Fibroblast of gingiva (primary cell): Measurements from ENCODE around the gene DNAJC11.
"Not testable (repeated sequence)": the region's sequence is repeated elsewhere in the genome, so short reads cannot be mapped to it uniquely, and the experiment has no call there.

Source experiments
- DNase-seq: peaks from one replicate; pipeline ENCODE4 v3.0.0-alpha.2; 2011; ENCODE audit warnings: low read depth

DNAJC11 gene

GRCh38 chr1:6694121-6694713 lies 7.4 kb downstream of the DNAJC11 start:
- no peak for DNase-seq

- no peak for DNase-seq
Observed at GRCh38 chr1:6692956-6693355, 8.7 kb downstream of the DNAJC11 start.

- peak; percentile 12 for DNase-seq
Observed at GRCh38 chr1:6691507-6691906, 10.1 kb downstream of the DNAJC11 start.

- no peak for DNase-seq
Observed at GRCh38 chr1:6690186-6690585, 11.4 kb downstream of the DNAJC11 start.

- no peak for DNase-seq
Observed at GRCh38 chr1:6688757-6689156, 12.9 kb downstream of the DNAJC11 start.

GRCh38 chr1:6688001-6688400 lies 13.6 kb downstream of the DNAJC11 start:
- no peak for DNase-seq

GRCh38 chr1:6686294-6686693 lies 15.3 kb downstream of the DNAJC11 start:
- DNase-seq, result peak; percentile 10

- DNase-seq, result no peak
Observed at GRCh38 chr1:6685381-6685780, 16.2 kb downstream of the DNAJC11 start.

GRCh38 chr1:6683434-6683833 lies 18.2 kb downstream of the DNAJC11 start:
- DNase-seq, result no peak

- DNase-seq, result no peak
Observed at GRCh38 chr1:6675941-6676340, 25.7 kb downstream of the DNAJC11 start.

- no peak for DNase-seq
Observed at GRCh38 chr1:6674771-6675170, 26.8 kb downstream of the DNAJC11 start.

- DNase-seq, result no peak
Observed at GRCh38 chr1:6673816-6674398, 27.7 kb downstream of the DNAJC11 start.

- no peak for DNase-seq
Observed at GRCh38 chr1:6672558-6672957, 29.1 kb downstream of the DNAJC11 start.

- DNase-seq, result no peak
Observed at GRCh38 chr1:6668503-6668902, 33.1 kb downstream of the DNAJC11 start.

GRCh38 chr1:6667139-6667538 lies 34.5 kb downstream of the DNAJC11 start:
- DNase-seq, result no peak

GRCh38 chr1:6666696-6667095 lies 34.9 kb downstream of the DNAJC11 start:
- DNase-seq, result no peak

- DNase-seq, result not testable (repeated sequence)
Observed at GRCh38 chr1:6662468-6662867, 39.1 kb downstream of the DNAJC11 start.

- no peak for DNase-seq
Observed at GRCh38 chr1:6660415-6661049, 41.1 kb downstream of the DNAJC11 start.

GRCh38 chr1:6658359-6659060 lies 43.1 kb downstream of the DNAJC11 start:
- no peak for DNase-seq

- no peak for DNase-seq
Observed at GRCh38 chr1:6657138-6657537, 44.5 kb downstream of the DNAJC11 start.

GRCh38 chr1:6653436-6654290 lies 48.0 kb downstream of the DNAJC11 start:
- no peak for DNase-seq

- peak; percentile 24 for DNase-seq
Observed at GRCh38 chr1:6652986-6653385, 48.6 kb downstream of the DNAJC11 start.
